ENCODE measurements around the gene TRIM67.

- TF ChIP-seq MAFK (IDR thresholded peaks at IDR 0.05; ENCODE audit: low read depth, low read length) (no peak), FOS (IDR thresholded peaks at IDR 0.05; ENCODE audit: low read depth, low read length) (no peak), POLR2A (IDR thresholded peaks at IDR 0.05; ENCODE audit: low read depth, low read length) (no peak), USF2 (IDR thresholded peaks at IDR 0.05; ENCODE audit: low read depth, low read length) (no peak), RFX5 (IDR thresholded peaks at IDR 0.05; ENCODE audit: low read depth, low read length) (no peak), MAZ (IDR thresholded peaks at IDR 0.05; ENCODE audit: borderline replicate concordance, low read depth, low read length) (no peak), CHD1 (IDR thresholded peaks at IDR 0.05; ENCODE audit: low read depth, low read length) (no peak), RCOR1 (IDR thresholded peaks at IDR 0.05; ENCODE audit: insufficient replicate concordance, low read length) (no peak)
- TF ChIP-seq, protein P1, sequence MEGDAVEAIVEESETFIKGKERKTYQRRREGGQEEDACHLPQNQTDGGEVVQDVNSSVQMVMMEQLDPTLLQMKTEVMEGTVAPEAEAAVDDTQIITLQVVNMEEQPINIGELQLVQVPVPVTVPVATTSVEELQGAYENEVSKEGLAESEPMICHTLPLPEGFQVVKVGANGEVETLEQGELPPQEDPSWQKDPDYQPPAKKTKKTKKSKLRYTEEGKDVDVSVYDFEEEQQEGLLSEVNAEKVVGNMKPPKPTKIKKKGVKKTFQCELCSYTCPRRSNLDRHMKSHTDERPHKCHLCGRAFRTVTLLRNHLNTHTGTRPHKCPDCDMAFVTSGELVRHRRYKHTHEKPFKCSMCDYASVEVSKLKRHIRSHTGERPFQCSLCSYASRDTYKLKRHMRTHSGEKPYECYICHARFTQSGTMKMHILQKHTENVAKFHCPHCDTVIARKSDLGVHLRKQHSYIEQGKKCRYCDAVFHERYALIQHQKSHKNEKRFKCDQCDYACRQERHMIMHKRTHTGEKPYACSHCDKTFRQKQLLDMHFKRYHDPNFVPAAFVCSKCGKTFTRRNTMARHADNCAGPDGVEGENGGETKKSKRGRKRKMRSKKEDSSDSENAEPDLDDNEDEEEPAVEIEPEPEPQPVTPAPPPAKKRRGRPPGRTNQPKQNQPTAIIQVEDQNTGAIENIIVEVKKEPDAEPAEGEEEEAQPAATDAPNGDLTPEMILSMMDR (conservative IDR thresholded peaks at IDR 0.05; ENCODE audit: low read depth, low read length) = no peak
Observed at GRCh38 chr1:231200388-231201031, 38.7 kb downstream of the TRIM67 start.

All from IMR-90 (cell line).